Hematopoietic multipotent progenitor cell treated with erythropoietin and hydrocortisone succinate and interleukin-3 and kit ligand, for 8 days (in vitro differentiated cells): ENCODE data around the gene CNTNAP4.

Source experiments
- DNase-seq: peaks from one replicate; pipeline ENCODE4 v3.0.0-alpha.2; 2015

CNTNAP4 gene

DNA sequence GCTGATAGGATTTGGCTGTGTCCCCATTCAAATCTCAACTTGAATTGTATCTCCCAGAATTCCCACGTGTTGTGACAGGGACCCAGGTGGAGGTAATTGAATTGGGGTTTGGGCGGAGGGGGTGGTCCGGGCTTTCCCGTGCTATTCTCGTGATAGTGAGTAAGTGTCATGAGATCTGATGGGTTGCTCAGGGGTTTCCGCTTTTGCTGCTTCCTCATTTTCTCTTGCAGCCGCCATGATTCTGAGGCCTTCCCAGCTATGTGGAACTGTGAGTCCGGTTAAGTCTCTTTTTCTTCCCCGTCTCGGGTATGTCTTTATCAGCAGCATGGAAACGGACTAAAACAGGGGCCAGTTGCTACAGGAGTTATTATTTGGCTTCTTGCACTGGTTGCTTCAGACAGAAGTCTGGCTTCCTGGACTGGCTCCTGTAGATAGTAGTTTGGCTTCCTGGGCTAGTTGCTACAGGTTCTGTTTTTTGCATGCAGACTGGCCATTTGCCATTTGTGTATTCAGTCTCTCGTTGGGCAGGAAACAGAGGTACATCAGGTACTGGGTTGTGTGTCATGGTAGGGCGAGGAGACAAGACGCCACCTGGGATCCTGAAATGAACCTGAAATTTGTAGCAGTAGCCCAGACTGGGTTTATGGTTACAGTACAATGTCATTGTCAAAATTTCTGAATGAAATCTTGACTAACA is 32.6 kb downstream of the CNTNAP4 start:
- no peak for DNase-seq

DNA sequence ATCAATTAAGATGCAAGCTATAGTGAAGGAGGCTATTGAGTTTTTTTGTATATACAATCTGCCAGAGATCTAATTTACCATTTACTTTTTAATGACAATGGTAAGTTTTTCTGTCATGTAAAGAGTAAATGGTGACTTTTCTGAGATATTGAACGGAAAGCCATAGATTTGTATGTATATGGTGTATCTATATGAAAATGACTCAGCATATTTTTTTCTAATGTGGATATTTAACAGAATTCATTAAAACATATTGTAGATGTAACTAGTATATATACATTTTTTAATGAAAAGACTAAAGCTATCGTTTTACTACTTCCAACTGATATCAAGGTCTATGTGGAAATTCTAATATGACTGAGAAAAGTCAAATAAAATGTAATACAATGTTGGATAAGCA is 34.1 kb downstream of the CNTNAP4 start:
- no peak for DNase-seq

- DNase-seq: no peak
Observed at GRCh38 chr16:76318565-76318964, 41.4 kb downstream of the CNTNAP4 start.

DNA sequence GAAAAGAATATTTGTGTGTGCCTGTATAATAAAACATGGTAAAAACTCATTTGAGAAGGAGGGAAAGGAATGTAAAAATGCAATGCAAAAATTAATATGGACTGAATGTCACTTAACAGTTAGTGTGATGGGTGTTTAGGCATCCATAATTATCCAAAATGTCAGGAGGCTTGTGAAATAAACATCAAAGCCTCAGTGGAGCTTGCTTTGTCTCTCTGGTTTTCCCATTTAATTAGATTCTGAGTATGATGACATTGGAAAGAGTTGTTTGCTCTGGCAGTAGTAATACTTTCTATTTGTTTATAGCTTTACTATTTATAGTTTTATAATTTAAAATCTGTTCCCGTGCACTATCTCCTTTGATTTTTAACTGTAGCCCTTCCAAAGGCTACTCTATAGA is 51.9 kb downstream of the CNTNAP4 start:
- no peak for DNase-seq

GRCh38 chr16:76335180-76335974 is 58.2 kb downstream of the CNTNAP4 start:
- DNase-seq: no peak

DNA sequence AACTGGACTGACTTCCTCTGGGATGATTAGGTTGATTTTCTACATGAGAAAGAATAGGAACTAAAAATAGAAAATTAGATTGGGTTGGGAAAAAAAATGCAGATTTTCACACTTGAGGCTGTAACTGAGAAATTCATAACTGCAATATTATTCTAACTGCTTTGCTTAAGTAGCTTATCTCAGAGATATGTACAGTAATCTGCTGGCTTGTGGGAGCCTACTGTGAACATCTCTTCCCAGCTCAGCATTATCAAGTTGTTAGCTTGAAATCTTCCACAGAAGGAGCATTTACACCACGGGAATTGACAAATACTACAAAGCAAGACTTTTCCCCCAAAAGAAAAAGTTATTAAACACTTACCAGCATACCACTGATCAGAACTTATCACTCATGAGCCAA is 58.9 kb downstream of the CNTNAP4 start:
- DNase-seq: no peak

DNA sequence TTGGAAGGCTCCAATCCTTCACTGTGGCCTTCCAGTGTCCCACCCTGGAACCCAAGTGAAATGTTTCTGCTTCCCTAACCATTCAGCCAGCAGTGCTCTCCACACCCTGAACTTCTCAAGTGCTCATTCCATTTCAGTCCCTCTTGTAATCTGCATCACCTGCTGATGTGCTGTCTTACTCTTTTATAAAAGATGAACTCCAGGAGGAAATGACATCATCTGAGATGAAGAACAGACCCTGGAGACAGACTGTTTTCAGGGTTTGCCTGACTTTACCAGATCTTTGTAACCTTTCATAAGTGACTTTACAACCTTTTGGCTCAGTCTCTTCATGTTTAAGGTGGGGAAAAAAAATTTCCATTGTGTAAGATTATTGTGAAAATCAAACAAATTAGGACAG is 61.3 kb downstream of the CNTNAP4 start:
- no peak for DNase-seq

GRCh38 chr16:76343769-76344168 is 66.6 kb downstream of the CNTNAP4 start:
- no peak for DNase-seq

- DNase-seq: no peak
Observed at GRCh38 chr16:76345163-76345661, 68.0 kb downstream of the CNTNAP4 start.

- DNase-seq: no peak
Observed at GRCh38 chr16:76346210-76346609, 69.0 kb downstream of the CNTNAP4 start.

DNA sequence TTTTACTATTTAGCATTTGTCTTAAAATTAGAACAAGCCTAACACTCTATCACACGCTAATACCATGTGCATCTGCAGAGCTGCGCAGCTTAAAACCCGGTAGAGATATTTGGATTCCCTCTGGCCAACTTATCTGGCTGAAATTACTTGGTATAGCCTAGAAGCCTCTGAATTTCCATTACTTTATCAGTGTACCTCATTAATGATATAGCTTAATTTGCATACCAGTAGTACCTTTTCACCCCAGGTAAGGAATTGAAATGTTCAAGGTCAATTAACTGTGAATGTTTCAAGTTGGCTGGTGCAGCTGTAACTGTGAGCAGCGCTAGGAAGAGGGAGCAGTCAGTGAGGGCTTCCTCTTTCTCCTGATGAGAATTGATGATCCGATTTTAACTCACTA is 74.2 kb downstream of the CNTNAP4 start:
- no peak for DNase-seq

- DNase-seq: no peak
Observed at GRCh38 chr16:76360404-76360803, 83.2 kb downstream of the CNTNAP4 start.

DNA sequence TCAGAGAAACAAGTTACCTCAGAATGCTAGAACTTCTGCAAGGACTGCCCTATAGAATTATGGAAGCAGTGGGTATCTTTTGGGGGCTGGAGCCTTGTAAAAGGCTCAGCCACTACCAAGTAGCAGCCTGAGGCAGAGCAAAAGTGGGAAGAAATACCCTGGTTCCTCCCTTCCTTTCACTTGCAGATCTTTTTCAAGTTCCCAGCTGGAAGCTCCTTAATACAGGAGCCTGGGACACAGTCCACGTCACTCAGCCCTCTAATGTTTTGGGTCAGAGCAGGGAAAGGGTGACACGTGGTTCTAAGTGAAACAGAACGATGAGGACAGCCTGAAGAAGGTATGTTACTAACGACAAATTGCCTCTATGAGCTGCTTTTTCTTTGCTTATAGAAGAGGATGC is 93.1 kb downstream of the CNTNAP4 start:
- DNase-seq: no peak

DNA sequence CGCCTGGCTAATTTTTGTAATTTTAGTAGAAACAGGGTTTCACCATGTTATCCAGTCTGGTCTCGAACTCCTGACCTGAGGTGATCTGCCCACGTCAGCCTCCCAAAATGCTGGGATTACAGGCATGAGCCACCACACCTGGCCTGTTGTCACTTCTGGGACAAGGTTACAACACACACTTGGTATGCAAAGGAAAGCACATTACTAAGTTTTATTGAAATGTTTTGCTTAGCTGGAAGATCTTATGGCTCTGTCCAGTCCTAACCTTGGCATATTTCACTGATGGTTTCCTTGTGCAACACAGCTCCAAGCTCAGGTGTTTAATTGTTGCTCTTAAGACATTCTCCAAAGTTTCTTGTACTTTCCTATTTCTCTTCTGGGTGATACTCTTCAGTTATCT is 94.2 kb downstream of the CNTNAP4 start:
- no peak for DNase-seq

GRCh38 chr16:76373998-76374397 is 96.8 kb downstream of the CNTNAP4 start:
- DNase-seq: no peak

DNA sequence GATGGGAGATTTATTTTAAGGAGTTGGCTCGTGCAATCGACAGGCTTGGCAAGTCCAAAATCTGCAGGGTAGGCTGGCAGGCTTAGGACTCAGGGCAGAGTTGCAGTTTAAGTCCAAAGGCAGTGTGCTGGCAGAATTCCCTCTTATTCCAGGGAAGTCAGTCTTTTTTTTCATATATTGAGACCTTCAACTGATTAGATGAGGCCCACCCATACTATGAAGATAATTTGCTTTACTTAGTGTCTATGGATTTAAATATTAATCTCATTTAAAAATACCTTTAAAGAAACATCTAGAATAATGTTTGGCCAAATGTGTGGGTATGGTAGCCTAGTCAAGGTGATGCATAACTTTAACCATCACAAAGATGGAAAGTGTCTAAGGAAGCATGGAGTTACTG is 99.8 kb downstream of the CNTNAP4 start:
- no peak for DNase-seq

- no peak for DNase-seq
Observed at GRCh38 chr16:76378020-76378419, 100.8 kb downstream of the CNTNAP4 start.

DNA sequence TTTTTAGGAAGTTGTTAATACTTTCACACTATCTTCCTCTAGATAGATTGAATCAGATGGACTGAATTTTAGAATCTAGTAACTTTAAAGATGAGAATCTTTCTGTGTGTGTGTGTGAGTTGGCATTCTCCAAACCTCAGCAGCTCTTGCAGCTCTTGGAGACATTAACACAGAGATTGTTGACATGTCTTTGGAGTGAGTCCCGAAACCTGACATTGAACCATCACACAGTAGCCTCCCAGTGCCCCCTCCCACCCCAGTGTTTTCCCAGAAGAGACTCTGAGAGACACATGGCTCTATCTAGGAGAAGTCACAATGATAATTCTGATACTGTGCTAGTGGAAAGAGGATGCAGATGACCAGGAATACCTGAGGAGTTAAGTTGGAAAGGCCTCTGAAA is 103.9 kb downstream of the CNTNAP4 start:
- DNase-seq: no peak

- DNase-seq: no peak
Observed at GRCh38 chr16:76385601-76386230, 108.5 kb downstream of the CNTNAP4 start.

GRCh38 chr16:76386784-76387183 is 109.6 kb downstream of the CNTNAP4 start:
- no peak for DNase-seq

DNA sequence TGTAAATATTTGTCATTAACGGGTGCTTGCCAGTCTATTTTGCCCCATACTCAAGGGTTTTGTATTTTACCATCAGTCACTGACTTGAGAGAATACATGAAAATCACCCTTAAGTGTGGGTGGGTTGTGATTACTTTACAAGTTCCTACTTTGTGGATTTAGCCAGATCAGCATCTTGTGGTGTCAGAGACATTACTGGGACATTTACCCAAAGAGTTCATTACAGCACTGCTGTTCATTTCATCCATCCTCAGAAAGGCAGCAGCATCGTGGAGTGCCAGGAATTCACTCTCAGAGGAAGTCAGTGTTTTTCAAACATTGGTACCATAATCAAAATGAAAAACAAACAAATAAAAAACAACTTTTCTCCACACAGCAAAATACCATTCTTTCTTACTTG is 110.8 kb downstream of the CNTNAP4 start:
- no peak for DNase-seq

- no peak for DNase-seq
Observed at GRCh38 chr16:76389126-76389525, 111.9 kb downstream of the CNTNAP4 start.

DNA sequence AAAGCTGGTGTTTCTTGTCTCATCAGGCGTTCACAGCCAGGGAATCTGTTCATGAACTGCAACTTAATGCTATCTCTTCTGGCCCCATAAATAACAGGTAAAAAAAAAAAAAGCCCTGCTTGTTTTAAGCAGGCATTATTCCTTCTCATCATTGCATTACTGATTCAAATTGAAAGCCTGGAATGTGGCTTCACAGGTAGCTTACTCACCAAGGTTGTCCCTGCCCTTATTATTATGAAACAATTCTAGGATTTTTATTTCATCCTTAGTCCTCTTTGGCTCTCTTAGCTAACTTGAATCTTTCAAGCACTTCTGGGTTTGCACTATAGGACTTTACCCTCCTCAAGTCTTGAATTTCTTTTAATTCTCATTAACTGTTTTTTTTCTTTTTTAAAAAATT is 113.3 kb downstream of the CNTNAP4 start:
- DNase-seq: no peak

- no peak for DNase-seq
Observed at GRCh38 chr16:76396977-76397376, 119.8 kb downstream of the CNTNAP4 start.
